Measurements from ENCODE around the gene MAPK11.

The MAPK11 gene

GRCh38 chr22:50269970-50270665 lies at the start of gene MAPK11:
TSS of gene MAPK11 (minus strand) at chr22:50270380. CDS start at chr22:50270292, 88 bp downstream.
- Histone ChIP-seq H3K27ac (peak within 1 kb of the TSS; percentile 4; the same call in 1 of the 2 replicates), H3K9me3 (ENCODE audit: low read depth, low read length) (no peaks in the 10 kb centered on the region), H3K4me3 (peak within 1 kb of the TSS; percentile 81), H3K36me3 (ENCODE audit: insufficient read depth, low read length) (peaks cover 3% of the 10 kb centered on the region; the same call in 1 of the 2 replicates), H3K9ac (ENCODE audit: insufficient read length) (peak within 1 kb of the TSS; percentile 49)
- no peak for DNase-seq (ENCODE audit: low read depth, low spot score)
- TF ChIP-seq FOXP2 (optimal IDR thresholded peaks at IDR 0.05; ENCODE audit: control extremely low read depth, extremely low read length, insufficient read depth) (no peak), POLR2AphosphoS5 (IDR thresholded peaks at IDR 0.05; ENCODE audit: borderline replicate concordance, low read depth, low read length) (no peak), EZH2 (IDR thresholded peaks at IDR 0.05) (no peak)

DNA sequence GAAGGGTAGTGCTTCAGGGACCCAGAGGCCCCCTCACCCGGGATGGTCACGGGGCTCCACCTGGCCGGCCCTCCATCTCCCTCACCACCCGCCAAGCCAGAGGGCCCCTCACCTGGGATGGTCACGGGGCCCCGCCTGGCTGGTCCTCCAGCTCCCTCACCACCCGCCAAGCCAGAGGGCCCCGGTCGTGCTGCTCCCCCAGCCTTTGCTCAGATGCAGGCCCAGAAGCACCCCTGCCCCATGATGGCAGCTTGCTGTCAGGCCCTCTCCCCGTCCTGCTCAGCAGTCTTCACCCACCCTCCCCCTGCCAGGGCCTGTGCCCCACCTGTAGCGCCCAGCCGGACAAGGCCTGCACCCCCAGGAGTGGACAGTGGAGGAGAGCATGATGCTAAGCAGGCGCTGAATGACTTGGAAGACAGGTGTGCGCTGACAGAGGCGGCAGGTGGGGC lies 49.3 kb upstream of the MAPK11 start:
- no peak overlapping the region for H3K27ac ChIP-seq
- no peak overlapping the region for H3K9ac ChIP-seq (ENCODE audit: insufficient read length)
- H3K36me3 ChIP-seq (ENCODE audit: insufficient read depth, low read length), result no peaks in the 10 kb centered on the region
- no peak for DNase-seq (ENCODE audit: low read depth, low spot score)
- TF ChIP-seq FOXP2 (optimal IDR thresholded peaks at IDR 0.05; ENCODE audit: control extremely low read depth, extremely low read length, insufficient read depth), result no peak
- TF ChIP-seq EZH2 (IDR thresholded peaks at IDR 0.05), result no peak
- no peak for TF ChIP-seq POLR2AphosphoS5 (IDR thresholded peaks at IDR 0.05; ENCODE audit: borderline replicate concordance, low read depth, low read length)
- H3K9me3 ChIP-seq (ENCODE audit: low read depth, low read length), result no peaks in the 10 kb centered on the region
- no peak overlapping the region for H3K4me3 ChIP-seq

DNA sequence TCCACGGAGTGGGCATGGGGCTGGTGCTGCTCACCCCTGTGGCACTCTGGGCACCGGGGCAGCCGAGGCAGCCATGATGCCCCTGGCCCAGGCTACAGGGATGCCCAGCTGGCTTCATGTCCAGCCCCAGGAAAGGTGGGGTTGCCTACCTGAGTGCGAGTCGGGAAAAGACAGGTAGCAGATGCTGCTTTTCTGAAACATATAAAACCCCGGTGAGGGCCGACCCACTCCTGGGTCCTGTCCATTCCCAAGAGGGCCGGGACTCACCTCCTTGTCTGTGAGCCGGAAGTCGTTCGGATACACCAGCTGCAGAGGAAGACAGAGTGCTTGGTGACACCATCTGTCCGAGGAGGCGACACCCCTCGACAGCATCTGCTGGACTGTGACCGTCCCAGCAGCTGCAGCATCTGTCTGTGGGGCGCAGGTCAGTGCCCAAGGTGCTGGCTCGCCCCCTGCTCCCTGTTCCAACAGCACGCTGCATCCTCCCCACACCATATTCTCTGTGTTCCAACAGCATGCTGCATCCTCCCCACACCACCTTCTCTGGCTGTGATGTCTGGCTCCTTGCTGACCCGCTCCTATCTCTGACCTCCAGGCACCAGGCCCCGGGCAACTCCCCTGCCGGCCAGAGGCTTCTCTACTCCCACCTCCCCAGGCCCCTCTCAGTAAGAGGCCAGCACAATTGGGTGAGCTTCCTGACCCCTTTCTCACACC lies 48.7 kb upstream of the MAPK11 start:
- H3K9ac ChIP-seq (ENCODE audit: insufficient read length), result no peak overlapping the region
- DNase-seq (ENCODE audit: low read depth, low spot score), result no peak
- H3K36me3 ChIP-seq (ENCODE audit: insufficient read depth, low read length), result no peaks in the 10 kb centered on the region
- no peak overlapping the region for H3K4me3 ChIP-seq
- no peaks in the 10 kb centered on the region for H3K9me3 ChIP-seq (ENCODE audit: low read depth, low read length)
- no peak overlapping the region for H3K27ac ChIP-seq
- no peak for TF ChIP-seq FOXP2 (optimal IDR thresholded peaks at IDR 0.05; ENCODE audit: control extremely low read depth, extremely low read length, insufficient read depth)
- TF ChIP-seq EZH2 (IDR thresholded peaks at IDR 0.05), result no peak
- TF ChIP-seq POLR2AphosphoS5 (IDR thresholded peaks at IDR 0.05; ENCODE audit: borderline replicate concordance, low read depth, low read length), result no peak

- no peak for TF ChIP-seq FOXP2 (optimal IDR thresholded peaks at IDR 0.05; ENCODE audit: control extremely low read depth, extremely low read length, insufficient read depth)
- no peak for TF ChIP-seq EZH2 (IDR thresholded peaks at IDR 0.05)
- no peak for TF ChIP-seq POLR2AphosphoS5 (IDR thresholded peaks at IDR 0.05; ENCODE audit: borderline replicate concordance, low read depth, low read length)
- H3K9me3 ChIP-seq (ENCODE audit: low read depth, low read length), result no peaks in the 10 kb centered on the region
- no peak overlapping the region for H3K4me3 ChIP-seq
- no peak for DNase-seq (ENCODE audit: low read depth, low spot score)
- H3K27ac ChIP-seq, result no peak overlapping the region
- no peaks in the 10 kb centered on the region for H3K36me3 ChIP-seq (ENCODE audit: insufficient read depth, low read length)
- H3K9ac ChIP-seq (ENCODE audit: insufficient read length), result no peak overlapping the region
These were observed 48.1 kb upstream of the MAPK11 start for GRCh38 chr22:50318356-50318697.

DNA sequence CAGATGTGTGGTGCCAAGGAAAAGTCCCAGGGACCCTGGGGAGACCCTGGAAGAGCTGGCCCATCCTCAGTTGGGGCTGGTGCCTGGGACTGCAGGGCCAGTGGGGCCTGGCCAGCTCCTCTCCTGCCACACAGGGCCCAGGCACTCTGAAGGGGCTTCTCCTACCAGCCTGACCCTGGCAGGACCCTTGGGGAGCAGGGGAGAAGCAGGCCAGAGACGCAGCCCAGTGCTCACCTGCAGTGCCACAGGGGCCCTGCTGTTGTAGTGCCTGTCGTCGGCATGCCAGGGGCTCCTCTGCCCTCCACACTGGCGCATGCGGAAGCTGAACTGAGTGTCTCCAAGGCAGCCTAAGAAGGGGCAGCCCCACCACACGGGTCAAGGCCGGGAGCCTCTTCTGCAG lies 47.5 kb upstream of the MAPK11 start:
- Histone ChIP-seq H3K27ac (no peak overlapping the region), H3K4me3 (no peak overlapping the region), H3K9ac (ENCODE audit: insufficient read length) (no peak overlapping the region), H3K36me3 (ENCODE audit: insufficient read depth, low read length) (no peaks in the 10 kb centered on the region), H3K9me3 (ENCODE audit: low read depth, low read length) (no peaks in the 10 kb centered on the region)
- TF ChIP-seq EZH2 (IDR thresholded peaks at IDR 0.05) (no peak), FOXP2 (optimal IDR thresholded peaks at IDR 0.05; ENCODE audit: control extremely low read depth, extremely low read length, insufficient read depth) (no peak), POLR2AphosphoS5 (IDR thresholded peaks at IDR 0.05; ENCODE audit: borderline replicate concordance, low read depth, low read length) (no peak)
- no peak for DNase-seq (ENCODE audit: low read depth, low spot score)

GRCh38 chr22:50317178-50317577 lies 47.0 kb upstream of the MAPK11 start:
- H3K4me3 ChIP-seq, result no peak overlapping the region
- no peaks in the 10 kb centered on the region for H3K9me3 ChIP-seq (ENCODE audit: low read depth, low read length)
- no peaks in the 10 kb centered on the region for H3K36me3 ChIP-seq (ENCODE audit: insufficient read depth, low read length)
- H3K27ac ChIP-seq, result no peak overlapping the region
- TF ChIP-seq POLR2AphosphoS5 (IDR thresholded peaks at IDR 0.05; ENCODE audit: borderline replicate concordance, low read depth, low read length) (no peak), FOXP2 (optimal IDR thresholded peaks at IDR 0.05; ENCODE audit: control extremely low read depth, extremely low read length, insufficient read depth) (no peak), EZH2 (IDR thresholded peaks at IDR 0.05) (no peak)
- no peak overlapping the region for H3K9ac ChIP-seq (ENCODE audit: insufficient read length)
- no peak for DNase-seq (ENCODE audit: low read depth, low spot score)

- H3K9me3 ChIP-seq (ENCODE audit: low read depth, low read length), result no peaks in the 10 kb centered on the region
- H3K27ac ChIP-seq, result no peak overlapping the region
- DNase-seq (ENCODE audit: low read depth, low spot score), result no peak
- H3K4me3 ChIP-seq, result no peak overlapping the region
- H3K9ac ChIP-seq (ENCODE audit: insufficient read length), result no peak overlapping the region
- TF ChIP-seq POLR2AphosphoS5 (IDR thresholded peaks at IDR 0.05; ENCODE audit: borderline replicate concordance, low read depth, low read length) (no peak), EZH2 (IDR thresholded peaks at IDR 0.05) (no peak), FOXP2 (optimal IDR thresholded peaks at IDR 0.05; ENCODE audit: control extremely low read depth, extremely low read length, insufficient read depth) (no peak)
- H3K36me3 ChIP-seq (ENCODE audit: insufficient read depth, low read length), result no peaks in the 10 kb centered on the region
These were observed 46.2 kb upstream of the MAPK11 start for GRCh38 chr22:50316114-50317065.
